Stimulated activated CD8-positive, alpha-beta memory T cell treated with anti-CD3 and anti-CD28 coated beads, Interleukin-12 subunit alpha, Interleukin-12 subunit beta, amount 100 ng/mL, for 1 hour (primary cell): ENCODE measurements around the gene GPR155.
A peak's percentile ranks its signal among the peaks of the same experiment; 100 is the strongest.

ENCODE experiments used
- DNase-seq: peaks from one replicate; pipeline ENCODE4 v3.0.0-alpha.2; 2020; ENCODE audit warnings: low read depth

GPR155 gene

GRCh38 chr2:174486563-174487107 lies at the start of gene GPR155:
GPR155 (minus strand) TSS chr2:174487029; CDS start chr2:174481956, 5,073 bp downstream.
- no peak for DNase-seq

- DNase-seq = no peak
Measured at GRCh38 chr2:174535757-174536703, 49.2 kb upstream of the GPR155 start.

- DNase-seq = no peak
Measured at GRCh38 chr2:174535083-174535482, 48.3 kb upstream of the GPR155 start.

- DNase-seq = no peak
Measured at GRCh38 chr2:174529916-174530315, 43.1 kb upstream of the GPR155 start.

- no peak for DNase-seq
Measured at GRCh38 chr2:174527959-174528358, 41.1 kb upstream of the GPR155 start.

- no peak for DNase-seq
Measured at GRCh38 chr2:174527101-174527721, 40.4 kb upstream of the GPR155 start.

GRCh38 chr2:174524527-174524926 lies 37.7 kb upstream of the GPR155 start:
- no peak for DNase-seq

- DNase-seq = no peak
Measured at GRCh38 chr2:174522553-174522952, 35.7 kb upstream of the GPR155 start.

GRCh38 chr2:174518395-174518794 lies 31.6 kb upstream of the GPR155 start:
- DNase-seq = no peak

- DNase-seq = no peak
Measured at GRCh38 chr2:174516501-174517378, 29.9 kb upstream of the GPR155 start.

- DNase-seq = no peak
Measured at GRCh38 chr2:174512345-174512744, 25.5 kb upstream of the GPR155 start.

GRCh38 chr2:174511580-174512260 lies 24.9 kb upstream of the GPR155 start:
- no peak for DNase-seq

GRCh38 chr2:174510583-174511189 lies 23.9 kb upstream of the GPR155 start:
- no peak for DNase-seq

- DNase-seq = no peak
Measured at GRCh38 chr2:174503161-174503809, 16.5 kb upstream of the GPR155 start.

- DNase-seq = no peak
Measured at GRCh38 chr2:174499371-174499770, 12.5 kb upstream of the GPR155 start.

GRCh38 chr2:174495365-174496012 lies 8.7 kb upstream of the GPR155 start:
- DNase-seq = no peak

- DNase-seq = no peak
Measured at GRCh38 chr2:174493549-174494331, 6.9 kb upstream of the GPR155 start.

GRCh38 chr2:174492963-174493431 lies 6.2 kb upstream of the GPR155 start:
- DNase-seq = peak; percentile 27

GRCh38 chr2:174491947-174492346 lies 5.1 kb upstream of the GPR155 start:
- DNase-seq = no peak
